Activated CD8-positive, alpha-beta T cell treated with anti-CD3 and anti-CD28 coated beads, Interleukin-2, amount 10 ng/mL, durations not matched to agents 7 days and 5 days (primary cell): Measurements from ENCODE around the gene C2orf68. TPM values are rescaled to one million over a fixed set of nuclear protein-coding genes. Genes with fewer than 3 reads are reported as not detected.
"Not testable (repeated sequence)": the region's sequence is repeated elsewhere in the genome, so short reads cannot be mapped to it uniquely, and the experiment has no call there.

ENCODE experiments used
- ATAC-seq: fragments of 150-1000 bp; cut with Tn5 transposase; one replicate; pipeline ENCODE4 v1.10.0; 2021; ENCODE audit warnings: moderate library complexity
- CTCF ChIA-PET: fragments of 350-600 bp; sonication (Branson Sonifier 250); formaldehyde crosslinking; loops from one replicate; lab custom pipeline; 2021; ENCODE audit warnings: antibody characterized with exemption; lab: Charles Lee
- POLR2A ChIA-PET: fragments of 350-600 bp; sonication (Branson Sonifier 250); formaldehyde crosslinking; loops from one replicate; lab custom pipeline; 2021; ENCODE audit warnings: antibody characterized with exemption; lab: Charles Lee
- DNase-seq: peaks from one replicate; pipeline ENCODE4 v3.0.0-alpha.2; 2020
- H3K27ac Mint-ChIP-seq: one replicate; pipeline ENCODE4 v1.8.0; 2021; ENCODE audit warnings: mild to moderate bottlenecking, mixed read lengths
- H3K27me3 Mint-ChIP-seq: one replicate; pipeline ENCODE4 v1.8.0; 2021; ENCODE audit warnings: low read depth, mixed read lengths
- H3K36me3 Mint-ChIP-seq: one replicate; pipeline ENCODE4 v1.8.0; 2021; ENCODE audit warnings: low read depth, mixed read lengths
- H3K4me1 Mint-ChIP-seq: one replicate; pipeline ENCODE4 v1.8.0; 2021; ENCODE audit warnings: low read depth, mixed read lengths
- H3K4me3 Mint-ChIP-seq: one replicate; pipeline ENCODE4 v1.8.0; 2021; ENCODE audit warnings: mild to moderate bottlenecking, mixed read lengths
- H3K9me3 Mint-ChIP-seq: one replicate; pipeline ENCODE4 v1.8.0; 2022; ENCODE audit warnings: mixed read lengths; ENCODE audit not compliant: insufficient read depth
- total RNA-seq, 2 experiments: library from RNA; stranded (reverse); gene quantifications; one replicate each; pipeline ENCODE4 v1.2.3, GENCODE V29; 2021

Gene C2orf68
- total RNA-seq, 2 experiments from 2014 or later = 38.9 to 43.4 TPM

DNA sequence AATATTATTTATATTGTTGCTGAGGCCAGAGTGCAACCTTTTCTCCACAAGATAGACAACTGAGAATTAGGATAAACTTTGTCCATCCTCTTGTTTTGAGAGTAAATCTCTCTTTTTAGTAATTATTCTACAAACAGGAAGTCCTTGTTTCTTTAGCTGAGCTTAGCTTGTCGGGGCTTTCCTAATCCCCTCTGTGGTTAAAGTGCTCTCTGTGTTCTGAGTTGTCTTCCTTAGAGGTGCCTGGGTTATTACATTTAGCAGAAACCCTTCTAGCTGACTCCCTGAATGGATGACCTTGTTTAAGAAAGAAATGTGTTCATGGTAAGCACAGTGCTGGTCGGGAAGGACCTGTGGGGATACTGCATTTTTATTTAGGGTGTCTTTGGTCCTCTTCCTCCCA is 16.8 kb upstream of the C2orf68 start:
- no peak overlapping the region for H3K4me3 Mint-ChIP-seq
- peak; percentile 53 for ATAC-seq
- no peak for DNase-seq
- POLR2A ChIA-PET = interaction anchor here (0.6 to 1.4 kb wide), 4 partner anchors 12 to 164 kb away, joined by 3 to 9 read pairs (median 3); partner anchors contain the start of genes C2orf68 and USP39
- CTCF ChIA-PET = interaction anchor here (0.9 to 4.9 kb wide), 10 partner anchors 9 to 208 kb away, joined by 3 to 52 read pairs (median 4); partner anchors contain the start of gene VAMP8
- H3K9me3 Mint-ChIP-seq = no peaks in the 10 kb centered on the region
- peaks cover 19% of the 10 kb centered on the region for H3K4me1 Mint-ChIP-seq
- H3K36me3 Mint-ChIP-seq = peaks cover 75% of the 10 kb centered on the region
- no peaks in the 10 kb centered on the region for H3K27me3 Mint-ChIP-seq
- peak overlapping the region; percentile 75 for H3K27ac Mint-ChIP-seq

DNA sequence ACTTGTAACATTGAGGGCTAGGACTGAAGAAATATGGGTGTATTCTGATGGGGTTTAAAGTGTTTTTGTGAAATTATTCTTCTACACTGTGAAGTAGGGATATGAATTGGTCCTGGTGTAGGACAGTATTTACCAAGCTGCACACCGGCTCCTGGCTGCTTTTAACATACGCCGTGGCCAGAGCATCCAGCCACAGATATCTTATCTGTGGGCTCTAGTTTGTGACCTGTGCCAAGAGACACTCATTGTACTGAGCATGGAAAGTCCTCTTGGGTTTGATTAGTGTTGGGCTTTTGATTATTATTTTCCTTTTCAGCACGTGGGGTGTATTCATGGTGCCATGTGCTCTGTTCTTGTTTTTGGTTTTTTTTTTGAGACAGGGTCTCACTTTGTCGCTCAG is 12.1 kb upstream of the C2orf68 start:
- peaks cover 61% of the 10 kb centered on the region for H3K36me3 Mint-ChIP-seq
- ChIA-PET CTCF (interaction anchor here (1.1 kb wide), 1 partner anchor 13 kb away, joined by 3 read pairs; no protein-coding TSS in a partner anchor), POLR2A (no interaction called here)
- no peaks in the 10 kb centered on the region for H3K9me3 Mint-ChIP-seq
- peaks cover 21% of the 10 kb centered on the region for H3K4me1 Mint-ChIP-seq
- DNase-seq (no peak), ATAC-seq (no peak)
- no peak overlapping the region for H3K27ac Mint-ChIP-seq
- H3K4me3 Mint-ChIP-seq = no peak overlapping the region
- no peaks in the 10 kb centered on the region for H3K27me3 Mint-ChIP-seq

DNA sequence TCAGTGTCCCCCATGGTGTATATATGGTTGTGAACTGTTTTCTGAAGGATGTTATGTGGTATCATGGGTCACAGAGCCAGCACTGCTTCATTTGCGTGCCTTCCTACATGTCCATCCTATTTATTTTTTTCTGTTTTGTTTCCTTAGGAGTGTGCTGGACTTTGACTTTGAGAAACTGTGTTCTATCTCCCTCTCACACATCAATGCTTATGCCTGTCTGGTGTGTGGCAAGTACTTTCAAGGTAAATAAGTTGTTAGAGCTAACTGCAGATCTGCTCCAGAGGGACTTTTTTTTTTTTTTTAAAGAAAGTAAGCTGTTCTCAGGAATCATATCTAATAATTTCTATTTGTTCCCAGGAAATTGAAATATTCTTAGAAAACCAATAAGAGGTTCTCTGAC is 9.5 kb upstream of the C2orf68 start:
- POLR2A ChIA-PET = no interaction called here
- H3K4me1 Mint-ChIP-seq = peaks cover 24% of the 10 kb centered on the region
- DNase-seq = no peak
- no peak for ATAC-seq
- no peaks in the 10 kb centered on the region for H3K9me3 Mint-ChIP-seq
- CTCF ChIA-PET = interaction anchor here (2.2 to 4.7 kb wide), 2 partner anchors 15 to 202 kb away, joined by 6 to 51 read pairs; no protein-coding TSS in a partner anchor
- no peak overlapping the region for H3K4me3 Mint-ChIP-seq
- H3K36me3 Mint-ChIP-seq = peaks cover 52% of the 10 kb centered on the region
- no peaks in the 10 kb centered on the region for H3K27me3 Mint-ChIP-seq
- H3K27ac Mint-ChIP-seq = no peak overlapping the region

DNA sequence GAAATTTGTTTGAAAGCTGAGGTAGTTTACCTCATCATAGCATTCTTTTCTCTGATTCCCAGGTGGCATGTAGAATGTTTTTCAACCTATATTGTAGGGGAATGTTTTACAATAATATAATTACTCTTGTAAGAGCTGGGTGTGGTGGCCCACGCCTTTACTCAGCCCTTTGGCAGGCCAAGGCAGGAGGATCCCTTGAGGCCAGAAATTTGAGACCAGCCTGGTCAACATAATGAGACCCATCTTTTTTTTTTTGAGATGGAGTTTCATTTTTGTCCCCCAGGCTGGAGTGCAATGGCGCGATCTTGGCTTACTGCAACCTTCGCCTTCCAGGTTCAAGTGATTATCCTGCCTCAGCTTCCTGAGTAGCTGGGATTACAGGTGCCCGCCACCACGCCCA is 7.8 kb upstream of the C2orf68 start:
- H3K4me1 Mint-ChIP-seq = peaks cover 36% of the 10 kb centered on the region
- H3K9me3 Mint-ChIP-seq = no peaks in the 10 kb centered on the region
- DNase-seq (no peak), ATAC-seq (no peak)
- POLR2A ChIA-PET = interaction anchor here (0.6 to 1.4 kb wide), 2 partner anchors 14 to 463 kb away, joined by 3 to 4 read pairs; no protein-coding TSS in a partner anchor
- peaks cover 40% of the 10 kb centered on the region for H3K36me3 Mint-ChIP-seq
- H3K4me3 Mint-ChIP-seq = no peak overlapping the region
- H3K27me3 Mint-ChIP-seq = no peaks in the 10 kb centered on the region
- CTCF ChIA-PET = interaction anchor here (1.1 to 4.7 kb wide), 5 partner anchors 8 to 29 kb away, joined by 3 to 51 read pairs (median 4); partner anchors contain the start of gene C2orf68
- no peak overlapping the region for H3K27ac Mint-ChIP-seq

DNA sequence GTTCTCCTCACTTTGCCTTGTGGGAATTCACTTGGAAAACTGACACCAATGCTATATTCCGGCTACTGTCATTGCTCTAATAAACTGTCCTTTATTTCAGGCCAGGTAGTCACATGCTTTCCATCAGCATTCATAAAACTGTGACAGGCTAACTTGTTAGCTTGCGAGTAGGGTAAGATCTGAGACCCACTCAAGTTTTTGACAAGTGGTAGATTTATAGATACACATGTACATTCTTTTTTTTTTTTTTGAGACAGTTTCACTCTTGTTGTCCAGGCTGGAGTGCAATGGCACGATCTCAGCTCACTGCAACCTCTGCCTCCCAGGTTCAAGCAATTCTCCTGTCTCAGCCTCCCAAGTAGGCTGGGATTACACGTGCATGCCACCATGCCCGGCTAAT is 5.9 kb upstream of the C2orf68 start:
- Mint-ChIP-seq H3K36me3 (peaks cover 23% of the 10 kb centered on the region), H3K4me1 (peaks cover 38% of the 10 kb centered on the region), H3K4me3 (peak overlapping the region; percentile 100), H3K27ac (peak overlapping the region; percentile 50)
- H3K27me3 Mint-ChIP-seq, DNase-seq, H3K9me3 Mint-ChIP-seq, ATAC-seq: not testable (repeated sequence)
- POLR2A ChIA-PET = interaction anchor here (0.9 to 2.6 kb wide), 5 partner anchors 10 to 79 kb away, joined by 3 to 9 read pairs (median 3); partner anchors contain the start of gene MAT2A
- CTCF ChIA-PET = interaction anchor here (0.9 to 3.1 kb wide), 2 partner anchors 14 to 20 kb away, joined by 4 to 22 read pairs; no protein-coding TSS in a partner anchor

DNA sequence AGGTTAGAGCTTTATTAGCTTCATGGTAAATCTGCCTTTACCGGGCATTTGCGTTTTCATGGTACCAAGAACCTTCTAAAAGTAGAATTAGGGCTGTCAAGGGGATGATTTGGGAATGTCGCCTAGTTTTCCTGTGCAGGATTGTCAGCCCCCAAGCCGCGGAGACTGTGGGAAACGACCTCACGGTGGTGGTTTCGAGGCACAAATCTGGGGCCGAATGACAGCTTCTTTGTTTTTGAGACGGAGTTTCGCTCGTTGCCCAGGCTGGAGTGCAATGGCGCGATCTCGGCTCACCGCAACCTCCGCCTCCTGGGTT is 3.5 kb upstream of the C2orf68 start:
- no peak for DNase-seq
- POLR2A ChIA-PET = interaction anchor here (0.9 to 2.4 kb wide), 5 partner anchors 11 to 75 kb away, joined by 3 to 12 read pairs (median 6); partner anchors contain the start of gene RNF181
- no peak for ATAC-seq
- peaks cover 19% of the 10 kb centered on the region for H3K36me3 Mint-ChIP-seq
- peak overlapping the region; percentile 100 for H3K27ac Mint-ChIP-seq
- H3K27me3 Mint-ChIP-seq = no peaks in the 10 kb centered on the region
- peaks cover 44% of the 10 kb centered on the region for H3K4me1 Mint-ChIP-seq
- CTCF ChIA-PET = interaction anchor here (1.1 to 3.1 kb wide), 2 partner anchors 11 to 22 kb away, joined by 3 to 22 read pairs; no protein-coding TSS in a partner anchor
- H3K4me3 Mint-ChIP-seq = peak overlapping the region; percentile 100
- no peaks in the 10 kb centered on the region for H3K9me3 Mint-ChIP-seq

DNA sequence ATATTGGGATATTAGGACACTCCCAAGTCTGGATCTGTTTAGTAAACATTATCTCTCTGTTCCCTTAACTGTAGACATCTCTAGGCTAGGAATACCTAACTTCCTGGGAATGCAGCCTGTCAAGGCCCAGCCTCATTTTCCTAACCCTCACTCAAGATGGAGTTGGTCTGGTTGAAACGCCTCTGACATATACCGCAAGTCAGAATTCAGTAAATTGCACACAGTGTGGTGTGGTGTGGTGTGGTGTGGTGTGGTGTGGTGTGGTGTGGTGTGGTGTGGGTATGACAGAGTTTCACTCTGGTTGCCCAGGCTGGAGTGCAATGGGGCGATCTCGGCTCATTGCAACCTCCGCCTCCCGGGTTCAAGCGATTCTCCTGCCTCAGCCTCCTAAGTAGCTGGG is 2.9 kb upstream of the C2orf68 start:
- Mint-ChIP-seq H3K36me3 (peaks cover 22% of the 10 kb centered on the region), H3K4me1 (peaks cover 48% of the 10 kb centered on the region)
- ChIA-PET CTCF (interaction anchor here (1.1 to 3.1 kb wide), 2 partner anchors 11 to 23 kb away, joined by 3 to 22 read pairs; no protein-coding TSS in a partner anchor), POLR2A (interaction anchor here (0.6 to 2.4 kb wide), 5 partner anchors 9 to 35 kb away, joined by 3 to 12 read pairs (median 3); partner anchors contain the start of gene RNF181)
- H3K27ac Mint-ChIP-seq, ATAC-seq, H3K9me3 Mint-ChIP-seq, H3K27me3 Mint-ChIP-seq, H3K4me3 Mint-ChIP-seq, DNase-seq: not testable (repeated sequence)

DNA sequence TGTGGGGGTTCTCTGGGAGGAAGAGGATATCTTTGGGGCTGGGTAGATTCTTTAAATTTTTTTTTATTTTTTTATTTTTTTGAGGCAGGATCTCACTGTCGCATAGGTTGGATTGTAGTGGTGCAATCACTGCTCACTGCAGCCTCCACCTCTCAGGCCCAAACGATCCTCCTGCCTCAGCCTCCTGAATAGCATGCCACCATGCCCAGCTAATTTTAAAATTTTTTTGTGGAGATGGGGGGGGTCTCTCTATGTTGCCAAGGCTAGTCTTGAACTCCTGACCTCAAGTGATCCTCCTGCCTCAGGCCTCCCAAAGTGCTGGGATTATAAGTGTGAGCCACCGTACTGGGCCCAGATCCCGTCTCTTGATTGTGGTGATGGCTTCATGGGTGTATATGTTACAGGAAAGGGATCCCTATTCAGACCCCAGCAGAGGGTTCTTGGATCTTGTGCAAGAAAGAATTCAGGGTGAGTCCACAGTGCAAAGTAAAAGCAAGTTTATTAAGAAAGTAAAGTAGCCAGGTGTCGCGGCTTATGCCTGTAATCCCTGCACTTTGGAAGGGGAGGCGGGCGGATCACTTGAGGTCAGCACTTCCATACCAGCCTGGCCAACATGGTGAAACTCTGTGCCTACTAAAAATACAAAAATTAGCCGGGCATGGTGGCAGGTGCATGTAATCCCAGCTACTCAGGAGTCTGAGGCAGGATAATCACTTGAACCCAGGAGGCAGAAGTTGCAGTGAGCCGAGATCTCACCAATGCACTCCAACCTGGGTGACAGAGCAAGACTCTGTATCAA is 2.0 kb upstream of the C2orf68 start:
- H3K9me3 Mint-ChIP-seq = no peaks in the 10 kb centered on the region
- no peak for DNase-seq
- no peaks in the 10 kb centered on the region for H3K27me3 Mint-ChIP-seq
- H3K4me3 Mint-ChIP-seq = no peak overlapping the region
- POLR2A ChIA-PET = interaction anchor here (0.6 to 2.4 kb wide), 3 partner anchors 19 to 287 kb away, joined by 3 to 12 read pairs (median 4); partner anchors contain the start of gene RNF181
- H3K4me1 Mint-ChIP-seq = peaks cover 48% of the 10 kb centered on the region
- peaks cover 22% of the 10 kb centered on the region for H3K36me3 Mint-ChIP-seq
- CTCF ChIA-PET = no interaction called here
- H3K27ac Mint-ChIP-seq = no peak overlapping the region
- no peak for ATAC-seq

DNA sequence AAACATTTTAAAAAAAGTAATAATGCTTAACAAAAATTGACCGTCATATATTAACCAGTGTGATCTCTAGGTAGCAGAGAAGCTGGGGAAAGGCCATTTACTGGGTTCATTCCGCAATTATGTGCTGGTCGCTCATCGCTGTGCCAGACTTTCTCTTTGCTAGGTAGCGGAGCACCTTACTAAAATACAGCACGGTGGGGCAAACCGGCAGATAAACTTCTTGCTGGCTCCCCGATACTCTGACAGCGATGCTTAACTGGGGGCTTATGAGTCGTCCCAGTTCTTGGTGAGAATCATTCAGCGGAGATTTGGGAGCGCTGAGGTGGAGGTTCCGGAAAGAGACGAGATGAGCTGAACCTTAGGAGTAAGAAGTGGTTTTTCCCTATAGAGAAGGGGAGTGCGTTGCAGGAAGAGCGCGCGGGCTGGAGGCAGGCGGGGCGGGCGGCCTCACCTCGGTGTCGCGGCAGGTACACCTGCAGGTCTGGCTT is 605 bp downstream of the C2orf68 start:
- peaks cover 35% of the 10 kb centered on the region for H3K4me1 Mint-ChIP-seq
- CTCF ChIA-PET = interaction anchor here (0.9 to 1.7 kb wide), 2 partner anchors 9 to 25 kb away, joined by 4 to 14 read pairs; no protein-coding TSS in a partner anchor
- peaks cover 27% of the 10 kb centered on the region for H3K36me3 Mint-ChIP-seq
- DNase-seq (no peak), ATAC-seq (no peak)
- no peaks in the 10 kb centered on the region for H3K9me3 Mint-ChIP-seq
- H3K27me3 Mint-ChIP-seq = no peaks in the 10 kb centered on the region
- H3K4me3 Mint-ChIP-seq = peak overlapping the region; percentile 97
- POLR2A ChIA-PET = interaction anchor here (0.6 to 2.0 kb wide), 15 partner anchors 8 to 428 kb away, joined by 3 to 16 read pairs (median 4); partner anchors contain the start of genes GGCX, MAT2A, RNF181 and TMEM150A
- H3K27ac Mint-ChIP-seq = peak overlapping the region; percentile 94

DNA sequence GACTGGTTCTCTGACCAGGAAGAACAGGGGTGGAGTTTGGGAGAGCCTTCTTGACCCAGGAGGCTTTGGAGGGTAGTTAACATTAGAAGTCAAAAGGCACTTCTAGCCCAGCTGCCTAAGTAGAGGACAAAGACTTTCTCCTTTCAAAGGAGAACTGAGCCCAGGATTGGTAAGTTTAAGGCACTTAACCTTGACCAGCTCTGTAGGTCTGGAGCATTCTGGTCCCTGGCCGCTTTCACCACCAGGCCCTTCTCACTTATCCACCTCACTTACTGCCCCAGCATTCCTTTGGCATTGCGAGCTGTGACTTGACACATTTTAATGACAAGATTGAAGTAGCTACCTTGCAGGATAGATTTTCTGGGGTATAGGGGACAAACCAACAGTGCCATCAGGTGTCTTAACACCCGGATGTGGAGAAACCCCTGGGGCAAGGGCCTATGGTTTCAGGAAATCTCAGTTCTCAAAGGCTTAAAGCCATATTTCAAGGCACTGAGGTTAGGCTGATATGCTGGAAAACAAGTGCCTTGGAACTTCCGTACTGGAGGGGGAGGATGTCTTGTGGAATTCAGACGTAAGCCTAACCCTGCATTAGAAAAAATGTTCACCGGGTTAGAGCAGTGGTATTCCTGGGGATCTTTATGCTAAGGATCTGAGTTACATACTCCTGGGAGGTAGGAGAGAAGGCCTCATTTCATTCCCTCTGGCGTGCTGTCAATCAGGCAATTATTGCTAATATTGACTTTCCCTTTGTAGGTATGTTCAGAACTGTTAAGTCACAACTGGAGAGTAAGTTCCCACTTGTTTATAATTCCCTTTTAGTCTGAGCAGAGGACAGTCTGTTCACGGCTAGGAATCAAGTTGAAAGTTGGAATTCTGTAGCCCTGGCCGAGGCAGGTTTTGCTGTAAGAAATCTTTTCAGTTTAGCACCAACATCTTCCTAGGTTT is 4.3 kb downstream of the C2orf68 start:
- Mint-ChIP-seq H3K27me3 (no peaks in the 10 kb centered on the region), H3K4me1 (peaks cover 27% of the 10 kb centered on the region), H3K36me3 (peaks cover 27% of the 10 kb centered on the region), H3K4me3 (no peak overlapping the region), H3K27ac (no peak overlapping the region), H3K9me3 (no peaks in the 10 kb centered on the region)
- no peak for ATAC-seq
- no peak for DNase-seq
- ChIA-PET POLR2A (interaction anchor here (1.6 to 4.0 kb wide), 2 partner anchors 12 to 22 kb away, joined by 3 to 20 read pairs; partner anchors contain the start of gene RNF181), CTCF (no interaction called here)
